Stomach (tissue), 4 donors: ENCODE results near the gene NFYA.

Source experiments
- EP300 ChIP-seq: sonication (generic); formaldehyde crosslinking; IDR thresholded peaks from one replicate; pipeline ENCODE4 v1.6.1; 2017; ENCODE audit warnings: antibody characterized with exemption
- TF ChIP-seq, protein P1 (sequence below), 7 experiments: fragments of 450-650 bp in 4 of 7; fragments of 200-600 bp in 3 of 7; sonication (generic) in 3 of 7; IDR thresholded peaks; one replicate each; pipeline ENCODE4 v1.5.1; 2016 to 2019; ENCODE audit warnings: antibody characterized with exemption in 7 of 7, control low read depth in 2 of 7, mild to moderate bottlenecking in 1 of 7

DNA sequence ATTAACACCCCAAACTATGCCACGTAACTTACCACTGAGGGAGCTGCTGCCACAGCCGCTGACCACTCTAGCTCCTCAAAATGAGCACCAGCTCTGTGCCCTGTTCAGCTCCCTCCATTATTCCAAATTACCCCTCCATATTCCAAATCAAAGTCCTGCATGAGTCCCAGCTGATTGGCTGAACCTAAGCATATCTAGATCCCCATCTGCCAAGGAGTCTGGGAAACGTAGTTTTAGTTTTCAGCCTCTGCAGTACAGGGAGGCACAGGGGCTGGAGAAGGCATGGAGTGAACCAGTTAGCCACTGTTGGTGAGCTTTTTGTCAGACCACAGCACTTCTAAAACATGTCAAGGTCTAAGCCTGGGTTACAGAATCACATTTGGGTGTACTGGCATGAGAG is 49.7 kb upstream of the NFYA start:
- TF ChIP-seq, protein P1, sequence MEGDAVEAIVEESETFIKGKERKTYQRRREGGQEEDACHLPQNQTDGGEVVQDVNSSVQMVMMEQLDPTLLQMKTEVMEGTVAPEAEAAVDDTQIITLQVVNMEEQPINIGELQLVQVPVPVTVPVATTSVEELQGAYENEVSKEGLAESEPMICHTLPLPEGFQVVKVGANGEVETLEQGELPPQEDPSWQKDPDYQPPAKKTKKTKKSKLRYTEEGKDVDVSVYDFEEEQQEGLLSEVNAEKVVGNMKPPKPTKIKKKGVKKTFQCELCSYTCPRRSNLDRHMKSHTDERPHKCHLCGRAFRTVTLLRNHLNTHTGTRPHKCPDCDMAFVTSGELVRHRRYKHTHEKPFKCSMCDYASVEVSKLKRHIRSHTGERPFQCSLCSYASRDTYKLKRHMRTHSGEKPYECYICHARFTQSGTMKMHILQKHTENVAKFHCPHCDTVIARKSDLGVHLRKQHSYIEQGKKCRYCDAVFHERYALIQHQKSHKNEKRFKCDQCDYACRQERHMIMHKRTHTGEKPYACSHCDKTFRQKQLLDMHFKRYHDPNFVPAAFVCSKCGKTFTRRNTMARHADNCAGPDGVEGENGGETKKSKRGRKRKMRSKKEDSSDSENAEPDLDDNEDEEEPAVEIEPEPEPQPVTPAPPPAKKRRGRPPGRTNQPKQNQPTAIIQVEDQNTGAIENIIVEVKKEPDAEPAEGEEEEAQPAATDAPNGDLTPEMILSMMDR (IDR thresholded peaks at IDR 0.05), result no peak
- no peak for TF ChIP-seq EP300
